ENCODE measurements around the gene TSPAN1.

- TF ChIP-seq CTCF (IDR thresholded peaks at IDR 0.05) (no peak), REST (IDR thresholded peaks at IDR 0.05; ENCODE audit: low read depth, low read length) (no peak), EP300 (IDR thresholded peaks at IDR 0.05; ENCODE audit: borderline replicate concordance in 1 of 2, low read depth in 1 of 2, low read length in 1 of 2) (no peak), YY1 (IDR thresholded peaks at IDR 0.05; ENCODE audit: low read depth) (no peak), GABPA (IDR thresholded peaks at IDR 0.05; ENCODE audit: low read depth) (no peak), GATA2 (CRISPR knock-in tag; IDR thresholded peaks at IDR 0.05) (no peak), TEAD4 (IDR thresholded peaks at IDR 0.05; ENCODE audit: borderline replicate concordance, insufficient read depth) (no peak), EZH2phosphoT487 (IDR thresholded peaks at IDR 0.05; ENCODE audit: borderline replicate concordance, low read depth) (no peak), RAD21 (IDR thresholded peaks at IDR 0.05; ENCODE audit: low read length) (no peak), TCF12 (IDR thresholded peaks at IDR 0.05) (no peak), TAF1 (IDR thresholded peaks at IDR 0.05; ENCODE audit: borderline replicate concordance, low read depth, low read length) (no peak), FOXJ3 (CRISPR knock-in tag; IDR thresholded peaks at IDR 0.05) (no peak), MXI1 (IDR thresholded peaks at IDR 0.05; ENCODE audit: low read depth, low read length) (no peak)
- TF ChIP-seq, protein P1, sequence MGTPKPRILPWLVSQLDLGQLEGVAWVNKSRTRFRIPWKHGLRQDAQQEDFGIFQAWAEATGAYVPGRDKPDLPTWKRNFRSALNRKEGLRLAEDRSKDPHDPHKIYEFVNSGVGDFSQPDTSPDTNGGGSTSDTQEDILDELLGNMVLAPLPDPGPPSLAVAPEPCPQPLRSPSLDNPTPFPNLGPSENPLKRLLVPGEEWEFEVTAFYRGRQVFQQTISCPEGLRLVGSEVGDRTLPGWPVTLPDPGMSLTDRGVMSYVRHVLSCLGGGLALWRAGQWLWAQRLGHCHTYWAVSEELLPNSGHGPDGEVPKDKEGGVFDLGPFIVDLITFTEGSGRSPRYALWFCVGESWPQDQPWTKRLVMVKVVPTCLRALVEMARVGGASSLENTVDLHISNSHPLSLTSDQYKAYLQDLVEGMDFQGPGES (IDR thresholded peaks at IDR 0.05; ENCODE audit: low read depth, low read length): no peak
Observed at GRCh38 chr1:46148318-46148717, 26.6 kb upstream of the TSPAN1 start.
